Measurements from ENCODE around the gene DGLUCY.
"Not testable (repeated sequence)": the region's sequence is repeated elsewhere in the genome, so short reads cannot be mapped to it uniquely, and the experiment has no call there.

The DGLUCY gene

DNA sequence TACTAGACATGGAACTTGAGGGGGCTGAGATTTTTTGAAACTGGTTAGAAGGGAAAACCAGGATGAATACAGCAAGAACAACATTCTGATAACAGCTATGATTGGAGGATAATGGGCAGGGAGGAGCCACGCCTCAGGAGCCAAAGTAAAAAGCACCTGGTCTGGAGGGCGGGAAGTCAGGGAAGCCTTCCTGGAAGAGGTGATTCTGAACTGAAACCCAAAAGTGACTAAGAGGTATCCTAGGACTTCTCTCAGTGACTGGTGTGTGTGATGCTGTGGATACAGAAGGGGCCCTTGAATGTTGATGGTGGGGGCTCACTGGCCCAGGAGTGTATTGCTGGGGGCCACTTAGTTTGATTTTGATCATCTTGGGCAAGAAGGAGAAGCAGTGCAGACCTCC lies 149.5 kb downstream of the DGLUCY start:
- DNase-seq: no peak

GRCh38 chr14:91264151-91265150 lies 150.6 kb downstream of the DGLUCY start:
- no peak for DNase-seq

- no peak for DNase-seq
These were observed 151.5 kb downstream of the DGLUCY start for GRCh38 chr14:91265404-91265803.

- not testable (repeated sequence) for DNase-seq
These were observed 152.4 kb downstream of the DGLUCY start for GRCh38 chr14:91266276-91266675.

- no peak for DNase-seq
These were observed 154.1 kb downstream of the DGLUCY start for GRCh38 chr14:91267965-91268437.

- no peak for DNase-seq
These were observed 155.5 kb downstream of the DGLUCY start for GRCh38 chr14:91269076-91269991.

- DNase-seq: no peak
These were observed 156.3 kb downstream of the DGLUCY start for GRCh38 chr14:91270188-91270587.

- DNase-seq: no peak
These were observed 156.7 kb downstream of the DGLUCY start for GRCh38 chr14:91270619-91271018.

DNA sequence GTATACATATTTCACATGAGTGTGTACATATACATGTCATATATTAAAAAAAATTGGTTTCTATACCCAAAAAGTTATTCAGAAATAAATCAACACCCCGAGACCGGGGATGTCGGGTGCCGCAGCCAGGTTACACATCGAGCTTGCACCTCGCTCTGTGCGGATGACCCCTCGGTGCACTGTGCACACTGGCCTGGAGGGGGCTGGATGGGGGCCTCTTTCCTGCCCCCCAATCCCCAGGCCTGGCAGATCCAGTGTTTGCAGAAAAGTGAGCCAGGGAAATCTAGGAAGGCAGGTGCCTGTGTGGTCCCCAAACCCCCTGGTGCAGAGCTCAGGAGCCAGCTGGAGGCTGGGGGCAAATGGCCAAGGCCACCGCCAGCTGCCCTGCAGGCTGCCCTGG lies 157.8 kb downstream of the DGLUCY start:
- no peak for DNase-seq

DNA sequence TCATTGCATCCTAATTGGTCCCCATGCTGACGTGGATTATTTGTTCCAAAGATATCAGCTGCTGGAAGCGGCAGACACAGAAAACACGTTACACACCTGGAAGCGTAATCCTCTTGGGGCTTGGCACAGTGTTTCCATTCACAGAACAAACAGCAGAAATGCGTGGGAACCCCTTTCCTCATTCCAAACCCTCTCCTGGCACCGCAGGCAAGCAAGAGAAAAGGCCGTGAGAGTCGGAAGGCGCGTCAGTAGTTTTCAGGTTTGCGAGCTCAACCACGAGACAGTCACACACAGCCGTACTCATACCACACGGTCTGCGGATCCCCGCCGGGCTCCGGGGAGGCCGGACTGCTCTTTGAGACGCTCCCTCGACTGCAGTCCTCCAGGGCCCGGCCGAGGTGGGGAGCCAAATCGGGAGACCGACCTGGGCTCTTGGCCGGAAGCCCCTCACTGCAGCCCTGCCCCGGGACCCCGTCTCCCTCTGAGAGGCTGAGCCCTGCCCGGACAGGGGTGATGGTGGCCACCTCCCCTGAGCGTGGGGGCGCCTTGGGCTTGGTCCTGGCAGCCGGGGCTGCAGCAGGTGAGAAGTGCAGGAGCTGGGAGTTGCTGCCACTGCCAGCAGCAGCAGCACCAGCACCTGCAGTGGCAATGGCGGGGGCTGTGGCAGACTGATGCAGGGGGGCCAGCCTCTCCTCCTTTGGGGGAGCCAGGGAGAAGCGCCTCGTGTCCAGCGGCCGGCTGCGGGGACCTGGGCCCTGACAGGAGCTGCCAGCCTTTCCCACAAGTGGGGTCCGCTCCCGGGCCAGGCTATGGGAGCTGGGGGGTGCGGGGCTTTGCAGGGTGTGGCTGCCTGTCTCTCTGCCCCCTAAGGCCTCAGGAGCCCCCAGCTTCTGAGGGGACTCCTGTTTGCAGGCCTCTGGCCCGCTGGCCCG lies 158.7 kb downstream of the DGLUCY start:
- DNase-seq: no peak

GRCh38 chr14:91273273-91273884 lies 159.5 kb downstream of the DGLUCY start:
- no peak for DNase-seq

DNA sequence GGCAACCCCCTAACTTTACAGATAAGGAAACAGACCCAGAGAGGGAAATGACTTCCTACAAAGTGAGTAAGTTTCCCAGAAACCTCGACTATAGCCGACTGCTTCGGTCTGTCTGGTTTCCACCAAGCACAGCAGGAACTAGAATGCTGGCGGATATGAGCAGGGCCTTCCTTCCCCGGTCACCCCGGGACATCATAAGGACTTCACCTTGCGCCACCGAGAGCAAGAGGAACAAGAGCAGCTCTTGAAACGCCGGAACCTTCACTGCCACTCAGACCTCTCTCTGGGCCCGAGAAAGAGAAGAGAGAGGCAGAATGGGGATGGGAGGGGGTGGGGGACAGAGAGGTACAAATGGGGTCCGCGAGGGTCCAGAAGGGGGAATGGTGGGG lies 160.0 kb downstream of the DGLUCY start:
- DNase-seq: no peak

GRCh38 chr14:91274796-91275195 lies 160.9 kb downstream of the DGLUCY start:
- DNase-seq: no peak

Data from fibroblast of skin of abdomen (primary cell).